Brain microvascular endothelial cell (primary cell): ENCODE results near the gene BAMBI.

ENCODE experiments used
- DNase-seq: peaks from one replicate; pipeline ENCODE4 v3.0.0-alpha.2; 2020
- H3K27ac ChIP-seq: fragments of 250-450 bp; sonication (Bioruptor Pico); 2 replicates; pipeline ENCODE4 v1.5.1; 2020; ENCODE audit warnings: mild to moderate bottlenecking, moderate library complexity
- H3K27me3 ChIP-seq: fragments of 250-450 bp; sonication (Bioruptor Pico); replicated peaks from 2 replicates; pipeline ENCODE4 v1.5.1; 2020; ENCODE audit warnings: mild to moderate bottlenecking
- H3K36me3 ChIP-seq: fragments of 250-450 bp; sonication (Bioruptor Pico); replicated peaks from 2 replicates; pipeline ENCODE4 v1.5.1; 2020; ENCODE audit warnings: mild to moderate bottlenecking
- H3K4me3 ChIP-seq: 2 replicates; pipeline ENCODE4 v1.5.1; 2011; ENCODE audit warnings: low read depth, mild to moderate bottlenecking, control low read depth, low read length, moderate library complexity
- in situ Hi-C: cut with HindIII; loops from 2 replicates; pipeline ENCODE4 v1.10.0; 2017; ENCODE audit warnings: low sequenced_read_pairs, low pct_ligation_motif_present
- TF ChIP-seq, protein P1 (sequence below): IDR thresholded peaks from 2 replicates; pipeline ENCODE4 v1.5.1; 2011; ENCODE audit warnings: low read depth, mild to moderate bottlenecking, moderate library complexity, low read length, control low read depth, inconsistent platforms; ENCODE audit errors: missing control alignments

BAMBI gene

GRCh38 chr10:28714401-28715053, 37.2 kb downstream of the BAMBI start:
- H3K27me3 ChIP-seq = no peaks in the 10 kb centered on the region
- no peaks in the 10 kb centered on the region for H3K36me3 ChIP-seq
- DNase-seq = no peak
- in situ Hi-C loops = no loop called here
- H3K4me3 ChIP-seq = no peak overlapping the region
- TF ChIP-seq, protein P1, sequence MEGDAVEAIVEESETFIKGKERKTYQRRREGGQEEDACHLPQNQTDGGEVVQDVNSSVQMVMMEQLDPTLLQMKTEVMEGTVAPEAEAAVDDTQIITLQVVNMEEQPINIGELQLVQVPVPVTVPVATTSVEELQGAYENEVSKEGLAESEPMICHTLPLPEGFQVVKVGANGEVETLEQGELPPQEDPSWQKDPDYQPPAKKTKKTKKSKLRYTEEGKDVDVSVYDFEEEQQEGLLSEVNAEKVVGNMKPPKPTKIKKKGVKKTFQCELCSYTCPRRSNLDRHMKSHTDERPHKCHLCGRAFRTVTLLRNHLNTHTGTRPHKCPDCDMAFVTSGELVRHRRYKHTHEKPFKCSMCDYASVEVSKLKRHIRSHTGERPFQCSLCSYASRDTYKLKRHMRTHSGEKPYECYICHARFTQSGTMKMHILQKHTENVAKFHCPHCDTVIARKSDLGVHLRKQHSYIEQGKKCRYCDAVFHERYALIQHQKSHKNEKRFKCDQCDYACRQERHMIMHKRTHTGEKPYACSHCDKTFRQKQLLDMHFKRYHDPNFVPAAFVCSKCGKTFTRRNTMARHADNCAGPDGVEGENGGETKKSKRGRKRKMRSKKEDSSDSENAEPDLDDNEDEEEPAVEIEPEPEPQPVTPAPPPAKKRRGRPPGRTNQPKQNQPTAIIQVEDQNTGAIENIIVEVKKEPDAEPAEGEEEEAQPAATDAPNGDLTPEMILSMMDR = no peak
- no peak overlapping the region for H3K27ac ChIP-seq

- in situ Hi-C loops = no loop called here
- TF ChIP-seq, protein P1 = no peak
- no peak overlapping the region for H3K4me3 ChIP-seq
- H3K36me3 ChIP-seq = no peaks in the 10 kb centered on the region
- no peak for DNase-seq
- no peak overlapping the region for H3K27ac ChIP-seq
- no peaks in the 10 kb centered on the region for H3K27me3 ChIP-seq
Observed at GRCh38 chr10:28715246-28715645, 37.9 kb downstream of the BAMBI start.

DNA sequence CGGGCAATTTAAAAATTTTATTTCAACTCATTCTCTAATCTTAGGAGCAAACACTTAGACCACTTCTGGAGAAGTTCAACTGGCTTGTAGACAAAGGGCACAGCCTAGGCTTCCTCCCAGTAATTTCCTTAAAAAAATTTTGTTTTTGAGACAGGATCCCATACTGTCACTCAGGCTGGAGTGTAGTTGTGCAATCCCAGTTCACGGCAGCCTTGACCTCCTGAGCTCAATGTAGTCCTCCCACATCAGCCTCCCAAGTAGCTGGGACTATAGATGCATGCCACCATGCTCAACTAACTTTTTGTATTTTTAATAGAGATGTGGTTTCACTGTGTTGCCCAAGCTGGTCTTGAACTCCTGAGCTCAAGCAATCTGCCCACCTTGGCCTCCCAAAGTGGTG, 38.4 kb downstream of the BAMBI start:
- TF ChIP-seq, protein P1 = no peak
- H3K27me3 ChIP-seq = no peaks in the 10 kb centered on the region
- in situ Hi-C loops = no loop called here
- H3K27ac ChIP-seq = no peak overlapping the region
- H3K4me3 ChIP-seq = no peak overlapping the region
- H3K36me3 ChIP-seq = no peaks in the 10 kb centered on the region
- no peak for DNase-seq

GRCh38 chr10:28716748-28717147, 39.4 kb downstream of the BAMBI start:
- H3K36me3 ChIP-seq = no peaks in the 10 kb centered on the region
- TF ChIP-seq, protein P1 = no peak
- H3K27me3 ChIP-seq = no peaks in the 10 kb centered on the region
- no peak overlapping the region for H3K4me3 ChIP-seq
- H3K27ac ChIP-seq = no peak overlapping the region
- in situ Hi-C loops = no loop called here
- DNase-seq = no peak

GRCh38 chr10:28717656-28718201, 40.4 kb downstream of the BAMBI start:
- H3K27me3 ChIP-seq = no peaks in the 10 kb centered on the region
- no peak for DNase-seq
- no peak overlapping the region for H3K4me3 ChIP-seq
- TF ChIP-seq, protein P1 = no peak
- no peaks in the 10 kb centered on the region for H3K36me3 ChIP-seq
- H3K27ac ChIP-seq = no peak overlapping the region
- in situ Hi-C loops = no loop called here
